Measurements from ENCODE around the gene SLF2.

SLF2 gene

DNA sequence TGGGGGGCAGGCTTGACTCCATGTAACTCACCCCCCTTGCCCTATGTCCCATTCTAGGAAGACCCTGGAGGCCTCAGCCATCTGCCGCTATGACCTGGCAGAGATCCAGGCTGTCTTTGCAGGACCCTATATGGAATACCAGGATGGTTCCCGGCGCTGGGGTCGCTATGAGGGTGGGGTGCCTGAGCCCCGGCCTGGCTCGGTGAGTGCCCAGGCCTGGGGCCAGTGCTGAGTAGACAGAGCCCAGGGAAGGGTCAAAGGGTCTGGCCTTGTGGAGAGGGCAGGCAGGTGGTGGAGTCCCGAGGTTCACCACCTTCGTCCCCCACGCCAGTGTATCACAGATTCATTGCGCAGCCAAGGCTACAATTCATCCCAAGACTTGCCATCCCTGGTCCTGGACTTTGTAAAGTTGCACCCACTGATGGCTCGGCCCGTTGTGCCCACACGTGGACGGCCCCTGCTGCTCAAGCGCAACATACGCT is 67.1 kb downstream of the SLF2 start:
- H3K36me3 ChIP-seq (ENCODE audit: control insufficient read depth, insufficient read depth, low read length), result no peaks in the 10 kb centered on the region
- no peak overlapping the region for H3K4me2 ChIP-seq (ENCODE audit: low read length)
- no peak overlapping the region for H3K4me3 ChIP-seq (ENCODE audit: low read length)
- H3K27ac ChIP-seq (ENCODE audit: low read depth, low read length), result no peak overlapping the region
- no peak overlapping the region for H2BK15ac ChIP-seq (replicated peaks; ENCODE audit: low read depth)
- no peaks in the 10 kb centered on the region for H3K79me1 ChIP-seq (ENCODE audit: low read length)
- H3K27me3 ChIP-seq (ENCODE audit: insufficient read depth, low read length, poor library complexity), result no peaks in the 10 kb centered on the region
- WGBS (ENCODE audit: extremely low coverage, insufficient coverage, low lambda C conversion rate), result no CpG with 5 or more reads among the region's 16 CpGs
- H4K5ac ChIP-seq (ENCODE audit: low read length), result no peak overlapping the region
- H3K23ac ChIP-seq (ENCODE audit: low read length), result no peak overlapping the region
- no peaks in the 10 kb centered on the region for H3K79me2 ChIP-seq (ENCODE audit: control insufficient read depth, insufficient read depth, low read length)
- no peak overlapping the region for H3K56ac ChIP-seq (ENCODE audit: low read length)
- no peak overlapping the region for H4K8ac ChIP-seq (ENCODE audit: low read depth, low read length)
- no peaks in the 10 kb centered on the region for H3K4me1 ChIP-seq (ENCODE audit: control insufficient read depth, low read depth, low read length)
- H2BK5ac ChIP-seq (ENCODE audit: low read length), result no peak overlapping the region
- H3K9ac ChIP-seq (ENCODE audit: low read length), result no peak overlapping the region
- H2BK120ac ChIP-seq (ENCODE audit: low read depth, low read length), result no peak overlapping the region
- H3K18ac ChIP-seq (ENCODE audit: low read length), result no peak overlapping the region
- DNase-seq, result no peak
- H2AK5ac ChIP-seq (ENCODE audit: low read length), result no peak overlapping the region
- no peak overlapping the region for H3K4ac ChIP-seq (ENCODE audit: low read depth, low read length)

DNA sequence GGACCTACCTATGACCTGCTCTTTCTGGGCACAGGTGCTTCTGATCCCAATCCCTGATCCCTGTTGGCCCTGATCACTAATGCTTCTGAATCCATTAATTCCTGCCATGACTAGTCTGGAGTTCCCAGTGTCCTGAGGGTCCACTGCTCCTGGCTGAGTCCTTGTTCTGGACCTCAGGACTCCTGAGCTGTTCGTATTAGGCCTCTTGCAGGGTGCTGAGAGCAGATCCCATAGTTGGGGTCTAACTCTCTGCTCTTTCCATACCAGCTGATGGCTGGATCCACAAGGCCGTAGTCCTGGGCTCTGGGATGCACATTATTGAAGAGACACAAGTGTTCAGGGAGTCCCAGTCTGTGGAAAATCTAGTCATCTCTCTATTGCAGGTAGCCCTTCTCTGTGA is 67.5 kb downstream of the SLF2 start:
- no CpG with 5 or more reads among the region's 2 CpGs for WGBS (ENCODE audit: extremely low coverage, insufficient coverage, low lambda C conversion rate)
- no peak overlapping the region for H2BK5ac ChIP-seq (ENCODE audit: low read length)
- no peak for DNase-seq
- H3K9ac ChIP-seq (ENCODE audit: low read length), result no peak overlapping the region
- H3K79me1 ChIP-seq (ENCODE audit: low read length), result no peaks in the 10 kb centered on the region
- H3K4ac ChIP-seq (ENCODE audit: low read depth, low read length), result no peak overlapping the region
- H4K5ac ChIP-seq (ENCODE audit: low read length), result no peak overlapping the region
- H3K36me3 ChIP-seq (ENCODE audit: control insufficient read depth, insufficient read depth, low read length), result no peaks in the 10 kb centered on the region
- H3K79me2 ChIP-seq (ENCODE audit: control insufficient read depth, insufficient read depth, low read length), result no peaks in the 10 kb centered on the region
- H3K4me2 ChIP-seq (ENCODE audit: low read length), result no peak overlapping the region
- H3K18ac ChIP-seq (ENCODE audit: low read length), result no peak overlapping the region
- H3K4me3 ChIP-seq (ENCODE audit: low read length), result no peak overlapping the region
- H2BK15ac ChIP-seq (replicated peaks; ENCODE audit: low read depth), result no peak overlapping the region
- H4K8ac ChIP-seq (ENCODE audit: low read depth, low read length), result no peak overlapping the region
- H3K56ac ChIP-seq (ENCODE audit: low read length), result no peak overlapping the region
- no peak overlapping the region for H2BK120ac ChIP-seq (ENCODE audit: low read depth, low read length)
- H3K23ac ChIP-seq (ENCODE audit: low read length), result no peak overlapping the region
- H2AK5ac ChIP-seq (ENCODE audit: low read length), result no peak overlapping the region
- no peaks in the 10 kb centered on the region for H3K27me3 ChIP-seq (ENCODE audit: insufficient read depth, low read length, poor library complexity)
- no peak overlapping the region for H3K27ac ChIP-seq (ENCODE audit: low read depth, low read length)
- no peaks in the 10 kb centered on the region for H3K4me1 ChIP-seq (ENCODE audit: control insufficient read depth, low read depth, low read length)

DNA sequence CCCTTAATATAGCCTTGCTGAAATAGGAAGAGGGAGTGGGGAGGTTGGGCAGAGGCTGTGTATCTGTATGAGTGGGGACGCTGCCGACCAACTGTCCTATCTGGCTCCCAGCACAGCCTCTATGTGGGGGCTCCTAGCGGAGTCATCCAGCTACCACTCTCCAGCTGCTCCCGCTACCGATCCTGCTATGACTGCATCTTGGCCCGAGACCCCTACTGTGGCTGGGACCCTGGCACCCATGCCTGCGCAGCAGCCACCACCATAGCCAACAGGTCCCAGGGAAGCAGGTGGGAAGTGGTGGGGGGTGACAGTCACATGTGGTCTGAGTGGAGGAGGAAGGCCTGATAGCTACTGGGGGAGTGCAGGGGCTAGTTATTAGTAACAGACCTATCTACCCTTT is 67.9 kb downstream of the SLF2 start:
- no peak overlapping the region for H3K4me2 ChIP-seq (ENCODE audit: low read length)
- no peaks in the 10 kb centered on the region for H3K79me1 ChIP-seq (ENCODE audit: low read length)
- no peak overlapping the region for H4K8ac ChIP-seq (ENCODE audit: low read depth, low read length)
- H3K9ac ChIP-seq (ENCODE audit: low read length), result no peak overlapping the region
- DNase-seq, result no peak
- H3K79me2 ChIP-seq (ENCODE audit: control insufficient read depth, insufficient read depth, low read length), result no peaks in the 10 kb centered on the region
- H3K27ac ChIP-seq (ENCODE audit: low read depth, low read length), result no peak overlapping the region
- H2BK120ac ChIP-seq (ENCODE audit: low read depth, low read length), result no peak overlapping the region
- WGBS (ENCODE audit: extremely low coverage, insufficient coverage, low lambda C conversion rate), result no CpG with 5 or more reads among the region's 7 CpGs
- no peak overlapping the region for H2BK5ac ChIP-seq (ENCODE audit: low read length)
- no peak overlapping the region for H3K18ac ChIP-seq (ENCODE audit: low read length)
- no peak overlapping the region for H2AK5ac ChIP-seq (ENCODE audit: low read length)
- H3K4me3 ChIP-seq (ENCODE audit: low read length), result no peak overlapping the region
- no peak overlapping the region for H2BK15ac ChIP-seq (replicated peaks; ENCODE audit: low read depth)
- H3K27me3 ChIP-seq (ENCODE audit: insufficient read depth, low read length, poor library complexity), result no peaks in the 10 kb centered on the region
- no peaks in the 10 kb centered on the region for H3K36me3 ChIP-seq (ENCODE audit: control insufficient read depth, insufficient read depth, low read length)
- H3K4me1 ChIP-seq (ENCODE audit: control insufficient read depth, low read depth, low read length), result no peaks in the 10 kb centered on the region
- no peak overlapping the region for H3K23ac ChIP-seq (ENCODE audit: low read length)
- no peak overlapping the region for H3K4ac ChIP-seq (ENCODE audit: low read depth, low read length)
- no peak overlapping the region for H4K5ac ChIP-seq (ENCODE audit: low read length)
- no peak overlapping the region for H3K56ac ChIP-seq (ENCODE audit: low read length)

DNA sequence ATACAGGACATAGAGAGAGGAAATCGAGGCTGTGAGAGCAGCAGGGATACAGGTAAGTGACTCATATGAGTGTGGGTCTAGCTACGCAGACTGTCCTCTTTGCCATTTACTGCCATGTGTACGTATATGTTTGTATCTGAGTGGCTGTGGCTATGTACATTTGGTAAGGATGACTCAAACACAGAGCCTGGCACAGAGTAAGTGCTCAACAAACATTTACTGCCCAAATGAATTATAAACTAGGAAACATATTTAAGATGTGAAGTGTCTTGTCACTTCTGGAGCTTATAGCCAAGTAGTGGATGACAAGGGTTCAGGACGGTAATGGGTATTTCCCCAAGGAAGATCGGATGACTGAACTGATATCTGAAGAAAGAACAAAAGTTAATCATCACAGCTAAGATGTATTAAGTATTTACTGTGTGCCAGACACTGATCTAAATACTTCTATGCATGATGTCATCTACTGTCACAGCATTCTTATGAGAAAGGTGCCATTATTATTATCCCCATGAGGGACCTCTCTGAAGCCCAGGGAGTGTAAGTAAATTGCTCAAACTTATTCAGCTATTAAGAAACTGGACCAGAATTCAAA is 68.5 kb downstream of the SLF2 start:
- Histone ChIP-seq H3K79me2 (ENCODE audit: control insufficient read depth, insufficient read depth, low read length) (peaks cover 1% of the 10 kb centered on the region), H3K56ac (ENCODE audit: low read length) (no peak overlapping the region), H3K79me1 (ENCODE audit: low read length) (peaks cover 4% of the 10 kb centered on the region), H3K18ac (ENCODE audit: low read length) (no peak overlapping the region), H4K8ac (ENCODE audit: low read depth, low read length) (no peak overlapping the region), H3K4me1 (ENCODE audit: control insufficient read depth, low read depth, low read length) (no peaks in the 10 kb centered on the region), H3K4me3 (ENCODE audit: low read length) (no peak overlapping the region), H3K4me2 (ENCODE audit: low read length) (no peak overlapping the region), H3K9ac (ENCODE audit: low read length) (no peak overlapping the region), H3K23ac (ENCODE audit: low read length) (no peak overlapping the region), H3K36me3 (ENCODE audit: control insufficient read depth, insufficient read depth, low read length) (no peaks in the 10 kb centered on the region), H3K27ac (ENCODE audit: low read depth, low read length) (no peak overlapping the region), H2BK15ac (replicated peaks; ENCODE audit: low read depth) (no peak overlapping the region), H3K27me3 (ENCODE audit: insufficient read depth, low read length, poor library complexity) (no peaks in the 10 kb centered on the region), H4K5ac (ENCODE audit: low read length) (no peak overlapping the region), H3K4ac (ENCODE audit: low read depth, low read length) (no peak overlapping the region), H2BK120ac (ENCODE audit: low read depth, low read length) (no peak overlapping the region), H2BK5ac (ENCODE audit: low read length) (no peak overlapping the region), H2AK5ac (ENCODE audit: low read length) (no peak overlapping the region)
- no CpG with 5 or more reads among the region's 5 CpGs for WGBS (ENCODE audit: extremely low coverage, insufficient coverage, low lambda C conversion rate)
- no peak for DNase-seq

DNA sequence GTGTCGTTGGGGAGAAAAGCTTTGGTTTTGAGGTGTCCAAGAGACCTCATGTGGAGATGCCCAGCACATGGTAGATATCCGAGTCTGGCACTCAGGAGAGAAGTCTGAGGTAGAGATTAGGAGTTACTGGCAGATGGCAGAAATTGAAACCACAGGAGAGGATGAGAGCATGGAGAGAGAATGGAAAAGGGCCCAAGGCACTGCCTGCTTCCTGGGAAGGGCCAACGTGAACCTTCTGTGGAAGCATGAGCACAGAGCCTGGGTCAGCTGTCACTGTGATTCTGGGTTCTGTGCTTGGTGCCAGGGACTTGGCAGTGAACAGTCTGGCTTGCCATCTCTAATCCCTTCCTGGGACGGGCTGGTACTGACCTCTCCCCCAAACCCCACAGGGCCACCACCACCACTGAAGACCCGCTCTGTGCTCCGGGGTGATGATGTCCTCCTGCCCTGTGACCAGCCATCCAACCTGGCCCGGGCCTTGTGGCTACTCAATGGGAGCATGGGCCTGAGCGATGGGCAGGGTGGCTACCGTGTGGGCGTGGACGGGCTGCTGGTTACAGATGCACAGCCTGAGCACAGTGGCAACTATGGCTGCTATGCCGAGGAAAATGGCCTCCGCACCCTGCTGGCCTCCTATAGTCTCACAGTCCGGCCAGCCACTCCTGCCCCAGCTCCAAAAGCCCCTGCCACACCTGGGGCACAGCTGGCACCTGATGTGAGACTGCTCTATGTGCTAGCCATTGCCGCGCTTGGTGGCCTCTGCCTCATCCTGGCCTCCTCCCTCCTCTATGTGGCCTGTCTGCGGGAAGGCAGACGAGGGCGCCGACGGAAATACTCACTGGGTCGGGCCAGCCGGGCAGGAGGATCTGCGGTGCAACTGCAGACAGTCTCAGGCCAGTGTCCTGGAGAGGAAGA is 70.4 kb downstream of the SLF2 start:
- Histone ChIP-seq H3K56ac (ENCODE audit: low read length) (no peak overlapping the region), H3K4me3 (ENCODE audit: low read length) (no peak overlapping the region), H2AK5ac (ENCODE audit: low read length) (no peak overlapping the region), H3K27ac (ENCODE audit: low read depth, low read length) (no peak overlapping the region), H3K4me1 (ENCODE audit: control insufficient read depth, low read depth, low read length) (peaks cover 4% of the 10 kb centered on the region), H3K79me1 (ENCODE audit: low read length) (peaks cover 15% of the 10 kb centered on the region), H3K4me2 (ENCODE audit: low read length) (no peak overlapping the region), H3K4ac (ENCODE audit: low read depth, low read length) (no peak overlapping the region), H3K27me3 (ENCODE audit: insufficient read depth, low read length, poor library complexity) (no peaks in the 10 kb centered on the region), H2BK120ac (ENCODE audit: low read depth, low read length) (no peak overlapping the region), H3K18ac (ENCODE audit: low read length) (no peak overlapping the region), H3K79me2 (ENCODE audit: control insufficient read depth, insufficient read depth, low read length) (peaks cover 14% of the 10 kb centered on the region), H3K9ac (ENCODE audit: low read length) (no peak overlapping the region), H4K8ac (ENCODE audit: low read depth, low read length) (no peak overlapping the region), H2BK15ac (replicated peaks; ENCODE audit: low read depth) (no peak overlapping the region), H3K36me3 (ENCODE audit: control insufficient read depth, insufficient read depth, low read length) (no peaks in the 10 kb centered on the region), H2BK5ac (ENCODE audit: low read length) (no peak overlapping the region), H4K5ac (ENCODE audit: low read length) (no peak overlapping the region), H3K23ac (ENCODE audit: low read length) (no peak overlapping the region)
- no CpG with 5 or more reads among the region's 24 CpGs for WGBS (ENCODE audit: extremely low coverage, insufficient coverage, low lambda C conversion rate)
- no peak for DNase-seq
